DOHH2 (cell line): ENCODE data around the gene ISLR.

Experiments
- EZH2phosphoT487 ChIP-seq: fragments of 200-600 bp; sonication (generic); IDR thresholded peaks from 2 replicates; pipeline ENCODE4 v1.6.1; 2017; ENCODE audit warnings: borderline replicate concordance, mild to moderate bottlenecking, antibody characterized with exemption, low read length, moderate library complexity, mixed read lengths
- TF ChIP-seq, protein P1 (sequence below): fragments of 200-600 bp; sonication (generic); IDR thresholded peaks from one replicate; pipeline ENCODE4 v1.5.1; 2014; ENCODE audit warnings: antibody characterized with exemption, mild to moderate bottlenecking, low read depth, low read length; ENCODE audit not compliant: poor library complexity, severe bottlenecking

- TF ChIP-seq, protein P1, sequence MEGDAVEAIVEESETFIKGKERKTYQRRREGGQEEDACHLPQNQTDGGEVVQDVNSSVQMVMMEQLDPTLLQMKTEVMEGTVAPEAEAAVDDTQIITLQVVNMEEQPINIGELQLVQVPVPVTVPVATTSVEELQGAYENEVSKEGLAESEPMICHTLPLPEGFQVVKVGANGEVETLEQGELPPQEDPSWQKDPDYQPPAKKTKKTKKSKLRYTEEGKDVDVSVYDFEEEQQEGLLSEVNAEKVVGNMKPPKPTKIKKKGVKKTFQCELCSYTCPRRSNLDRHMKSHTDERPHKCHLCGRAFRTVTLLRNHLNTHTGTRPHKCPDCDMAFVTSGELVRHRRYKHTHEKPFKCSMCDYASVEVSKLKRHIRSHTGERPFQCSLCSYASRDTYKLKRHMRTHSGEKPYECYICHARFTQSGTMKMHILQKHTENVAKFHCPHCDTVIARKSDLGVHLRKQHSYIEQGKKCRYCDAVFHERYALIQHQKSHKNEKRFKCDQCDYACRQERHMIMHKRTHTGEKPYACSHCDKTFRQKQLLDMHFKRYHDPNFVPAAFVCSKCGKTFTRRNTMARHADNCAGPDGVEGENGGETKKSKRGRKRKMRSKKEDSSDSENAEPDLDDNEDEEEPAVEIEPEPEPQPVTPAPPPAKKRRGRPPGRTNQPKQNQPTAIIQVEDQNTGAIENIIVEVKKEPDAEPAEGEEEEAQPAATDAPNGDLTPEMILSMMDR, result no peak
- no peak for TF ChIP-seq EZH2phosphoT487
Observed at GRCh38 chr15:74132681-74133651, 40.5 kb upstream of the ISLR start.
